Thoracic aorta (tissue), 2 donors: Measurements from ENCODE around the gene SSRP1. TPM values are rescaled to one million over a fixed set of nuclear protein-coding genes. Genes with fewer than 3 reads are reported as not detected.

Experiments used
- ATAC-seq: fragments of 150-250 bp; one replicate; pipeline ENCODE4 v1.8.0; 2017; ENCODE audit warnings: low read depth; ENCODE audit not compliant: insufficient number of reproducible peaks, low FRiP score
- DNase-seq: peaks from one replicate; pipeline ENCODE4 v3.0.0-alpha.2; 2020; ENCODE audit warnings: low spot score
- H3K27ac ChIP-seq, 2 donors: fragments of 200-600 bp; sonication (generic); 1 replicate in 1 of 2; 2 replicates in 1 of 2; pipeline ENCODE4 v1.5.1; 2016; ENCODE audit warnings: mild to moderate bottlenecking in 2 of 2, moderate library complexity in 2 of 2
- H3K27me3 ChIP-seq: fragments of 200-600 bp; sonication (generic); replicated peaks from 2 replicates; pipeline ENCODE4 v1.6.0; 2016; ENCODE audit warnings: mild to moderate bottlenecking; ENCODE audit not compliant: insufficient read depth
- H3K36me3 ChIP-seq: fragments of 200-600 bp; sonication (generic); one replicate; pipeline ENCODE4 v1.5.1; 2016
- H3K4me1 ChIP-seq, 2 donors: fragments of 200-600 bp; sonication (generic); 1 replicate in 1 of 2; 2 replicates in 1 of 2; pipeline versions ENCODE4 v1.5.1 to v1.6.0; 2016; ENCODE audit warnings: low read depth in 2 of 2, mild to moderate bottlenecking in 1 of 2; ENCODE audit not compliant: control insufficient read depth in 1 of 2
- H3K4me3 ChIP-seq: fragments of 200-600 bp; sonication (generic); 2 replicates; pipeline ENCODE4 v1.5.1; 2016; ENCODE audit warnings: mild to moderate bottlenecking
- H3K9me3 ChIP-seq: fragments of 200-600 bp; sonication (generic); 2 replicates; pipeline ENCODE4 v1.5.1; 2016
- total RNA-seq, 2 donors: library from RNA; depleted of rRNA; stranded (reverse); fragments of >200 nt; gene quantifications; one replicate each; pipeline versions ENCODE4 v1.1.0 to v1.2.3, GENCODE V29; 2016
- TF ChIP-seq, protein P1 (sequence below): fragments of 200-600 bp; sonication (generic); IDR thresholded peaks from one replicate; pipeline ENCODE4 v1.5.1; 2019; ENCODE audit warnings: antibody characterized with exemption

Gene SSRP1
- total RNA-seq, 2 donors from 2014 or later: 42.0 to 51.4 TPM

DNA sequence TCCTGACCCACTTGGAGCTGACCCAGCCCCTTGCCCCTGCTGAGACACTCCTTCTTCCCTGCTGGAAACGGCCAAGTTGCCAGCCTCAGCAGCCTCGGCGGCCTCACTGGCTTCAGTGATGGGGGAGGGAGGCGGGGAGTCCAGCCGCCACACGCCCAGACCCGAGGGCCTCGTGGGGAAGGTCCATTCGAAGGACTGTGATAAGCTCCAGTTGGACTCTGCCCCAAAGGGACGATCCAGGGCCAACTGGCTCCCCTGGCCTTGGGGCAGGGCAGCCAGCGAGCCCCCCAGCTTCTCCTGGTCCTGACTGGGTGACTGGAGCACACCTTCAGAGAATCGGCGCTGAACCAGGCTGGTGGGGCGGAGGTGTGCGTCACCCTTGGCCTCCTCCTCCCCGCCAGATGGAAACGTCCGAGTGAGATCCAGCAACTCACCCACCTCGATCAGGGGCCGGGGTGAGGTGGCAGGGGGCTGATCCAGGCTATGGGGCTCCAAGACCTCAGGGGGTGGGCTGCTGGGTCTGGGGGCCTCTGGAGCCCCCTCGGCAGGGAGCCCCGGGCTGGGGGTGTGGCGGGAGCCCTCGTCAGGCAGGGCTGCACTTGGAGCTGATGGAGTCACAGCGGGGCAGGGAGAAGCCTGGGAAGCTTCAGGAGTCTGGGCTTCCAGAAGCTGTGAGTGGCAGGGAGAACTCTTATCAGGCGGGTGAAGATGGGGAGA, 22.5 kb downstream of the SSRP1 start:
- ATAC-seq (no peak), DNase-seq (no peak)
- no peaks in the 10 kb centered on the region for H3K9me3 ChIP-seq
- H3K4me1 ChIP-seq: peaks cover 23 to 82% of the 10 kb centered on the region in 2 donors
- TF ChIP-seq, protein P1, sequence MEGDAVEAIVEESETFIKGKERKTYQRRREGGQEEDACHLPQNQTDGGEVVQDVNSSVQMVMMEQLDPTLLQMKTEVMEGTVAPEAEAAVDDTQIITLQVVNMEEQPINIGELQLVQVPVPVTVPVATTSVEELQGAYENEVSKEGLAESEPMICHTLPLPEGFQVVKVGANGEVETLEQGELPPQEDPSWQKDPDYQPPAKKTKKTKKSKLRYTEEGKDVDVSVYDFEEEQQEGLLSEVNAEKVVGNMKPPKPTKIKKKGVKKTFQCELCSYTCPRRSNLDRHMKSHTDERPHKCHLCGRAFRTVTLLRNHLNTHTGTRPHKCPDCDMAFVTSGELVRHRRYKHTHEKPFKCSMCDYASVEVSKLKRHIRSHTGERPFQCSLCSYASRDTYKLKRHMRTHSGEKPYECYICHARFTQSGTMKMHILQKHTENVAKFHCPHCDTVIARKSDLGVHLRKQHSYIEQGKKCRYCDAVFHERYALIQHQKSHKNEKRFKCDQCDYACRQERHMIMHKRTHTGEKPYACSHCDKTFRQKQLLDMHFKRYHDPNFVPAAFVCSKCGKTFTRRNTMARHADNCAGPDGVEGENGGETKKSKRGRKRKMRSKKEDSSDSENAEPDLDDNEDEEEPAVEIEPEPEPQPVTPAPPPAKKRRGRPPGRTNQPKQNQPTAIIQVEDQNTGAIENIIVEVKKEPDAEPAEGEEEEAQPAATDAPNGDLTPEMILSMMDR: no peak
- no peak overlapping the region for H3K27ac ChIP-seq
- H3K36me3 ChIP-seq: peaks cover 67% of the 10 kb centered on the region
- H3K4me3 ChIP-seq: no peak overlapping the region
- H3K27me3 ChIP-seq: no peaks in the 10 kb centered on the region

DNA sequence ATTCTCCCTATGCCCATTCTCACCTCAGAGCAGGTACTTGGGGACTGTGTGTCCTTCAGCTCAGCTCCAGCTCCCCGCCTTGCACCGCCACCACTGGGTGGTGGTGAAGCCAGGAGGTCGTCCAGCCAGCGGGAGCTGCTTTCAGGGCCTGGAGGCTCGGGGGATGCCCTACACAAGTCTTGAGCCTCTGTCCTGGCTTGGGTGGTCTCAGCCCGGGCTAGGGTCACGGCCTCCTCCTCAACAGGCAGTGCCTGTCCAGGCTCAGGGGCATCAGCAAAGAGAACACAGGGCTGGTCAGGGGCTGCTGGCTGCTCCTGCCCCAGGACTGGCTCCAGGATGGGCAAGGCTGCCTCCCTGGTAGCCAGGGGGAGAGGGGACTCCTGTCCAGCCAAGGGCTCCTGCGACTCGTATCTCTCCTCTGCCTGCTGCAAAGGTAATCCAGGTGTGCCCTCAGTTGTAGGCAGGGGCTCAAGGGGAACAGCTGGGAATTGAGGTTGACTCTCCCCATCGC, 23.1 kb downstream of the SSRP1 start:
- TF ChIP-seq, protein P1: no peak
- DNase-seq (no peak), ATAC-seq (no peak)
- Histone ChIP-seq H3K4me3 (no peak overlapping the region), H3K9me3 (no peaks in the 10 kb centered on the region), H3K4me1 (peaks cover 24 to 76% of the 10 kb centered on the region in 2 donors), H3K27ac (peak overlapping the region; percentile 16 to 84), H3K27me3 (no peaks in the 10 kb centered on the region), H3K36me3 (peaks cover 65% of the 10 kb centered on the region)

GRCh38 chr11:57311109-57311936, 24.4 kb downstream of the SSRP1 start:
- ATAC-seq: peak; percentile 88
- Histone ChIP-seq H3K4me3 (peak overlapping the region; percentile 80), H3K27me3 (no peaks in the 10 kb centered on the region), H3K9me3 (no peaks in the 10 kb centered on the region), H3K36me3 (peaks cover 56% of the 10 kb centered on the region), H3K4me1 (peaks cover 30 to 67% of the 10 kb centered on the region in 2 donors), H3K27ac (peak overlapping the region; percentile 16 to 84)
- TF ChIP-seq, protein P1: no peak
- peak; percentile 92 for DNase-seq

DNA sequence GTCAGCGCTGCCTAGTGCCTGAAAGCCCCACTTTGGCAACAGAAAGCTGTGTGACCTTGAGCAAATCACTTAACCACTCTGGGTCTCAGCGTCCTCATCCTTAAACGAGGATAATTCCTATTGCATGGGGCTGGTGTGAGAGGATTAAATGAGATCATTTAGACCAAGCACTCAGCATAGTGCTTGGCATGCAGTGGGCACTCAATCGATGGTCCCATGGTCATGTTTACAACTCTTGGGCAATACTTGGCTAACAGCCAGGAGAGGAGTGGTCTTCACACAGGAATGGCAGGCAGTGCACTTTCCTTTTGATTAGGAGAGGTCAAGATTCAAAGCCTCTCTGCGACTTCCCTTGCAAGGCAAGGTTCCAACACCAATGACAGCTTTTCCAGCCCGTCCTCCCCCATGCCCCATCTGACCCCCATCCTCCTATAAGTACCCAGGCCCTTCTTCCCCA, 25.0 kb downstream of the SSRP1 start:
- Histone ChIP-seq H3K9me3 (no peaks in the 10 kb centered on the region), H3K27ac (peak overlapping the region; percentile 16 to 84), H3K4me3 (peak overlapping the region; percentile 80), H3K36me3 (peaks cover 50% of the 10 kb centered on the region), H3K27me3 (no peaks in the 10 kb centered on the region), H3K4me1 (peaks cover 35 to 67% of the 10 kb centered on the region in 2 donors)
- TF ChIP-seq, protein P1: no peak
- no peak for DNase-seq
- ATAC-seq: no peak

- Histone ChIP-seq H3K9me3 (no peaks in the 10 kb centered on the region), H3K4me3 (peak overlapping the region; percentile 80), H3K27me3 (no peaks in the 10 kb centered on the region), H3K27ac (peak overlapping the region; percentile 16 to 84), H3K36me3 (peaks cover 45% of the 10 kb centered on the region), H3K4me1 (peaks cover 35 to 67% of the 10 kb centered on the region in 2 donors)
- DNase-seq: no peak
- ATAC-seq: no peak
- TF ChIP-seq, protein P1: no peak
Observed at GRCh38 chr11:57310091-57310490, 25.6 kb downstream of the SSRP1 start.
